ENCODE measurements around the gene XRCC5.
"Not testable (repeated sequence)": the region's sequence is repeated elsewhere in the genome, so short reads cannot be mapped to it uniquely, and the experiment has no call there.

Gene XRCC5

GRCh38 chr2:216206041-216206703, 97.0 kb downstream of the XRCC5 start:
- DNase-seq, result no peak

GRCh38 chr2:216206821-216207220, 97.7 kb downstream of the XRCC5 start:
- DNase-seq, result no peak

- not testable (repeated sequence) for DNase-seq
Observed at GRCh38 chr2:216208661-216209060, 99.5 kb downstream of the XRCC5 start.

DNA sequence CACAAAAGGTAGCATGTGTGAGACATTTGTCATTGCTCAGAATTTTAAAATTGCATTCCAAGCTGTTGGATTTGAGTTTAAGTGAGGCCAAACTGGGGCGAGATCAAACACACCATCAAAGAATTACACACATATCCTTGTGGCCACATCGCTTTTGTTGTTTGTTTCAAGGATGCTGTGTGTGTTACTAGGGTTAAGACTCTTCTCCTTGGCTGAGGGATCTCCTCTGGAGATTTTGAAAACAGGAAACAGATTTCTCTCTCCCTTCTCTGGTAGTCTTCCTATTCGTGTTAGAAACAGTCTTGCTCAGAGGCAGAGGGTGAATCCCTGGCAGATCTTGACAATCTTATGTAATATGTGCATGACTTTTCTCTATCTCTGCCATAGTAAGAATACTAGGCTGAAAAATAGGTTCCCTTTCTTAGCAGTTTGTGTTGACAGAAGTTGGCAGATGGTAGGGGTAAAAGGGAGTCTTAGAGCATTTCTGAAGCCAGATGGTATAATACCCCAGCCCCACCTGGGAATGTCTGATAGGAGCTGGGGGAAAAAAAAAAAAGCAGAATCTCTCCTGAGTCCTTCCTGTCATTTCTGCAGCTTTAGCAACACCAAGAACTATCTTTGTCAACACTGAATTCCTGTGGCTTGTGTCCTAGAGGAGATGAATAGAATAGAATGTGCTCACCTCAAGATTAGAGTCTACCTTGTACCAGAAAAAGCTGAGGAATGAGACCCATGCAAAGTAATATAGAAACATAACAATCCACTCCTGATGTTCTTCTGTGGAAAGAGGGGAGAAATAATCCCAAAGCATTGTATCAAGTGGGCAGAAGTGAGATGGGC, 101.8 kb downstream of the XRCC5 start:
- DNase-seq, result no peak

DNA sequence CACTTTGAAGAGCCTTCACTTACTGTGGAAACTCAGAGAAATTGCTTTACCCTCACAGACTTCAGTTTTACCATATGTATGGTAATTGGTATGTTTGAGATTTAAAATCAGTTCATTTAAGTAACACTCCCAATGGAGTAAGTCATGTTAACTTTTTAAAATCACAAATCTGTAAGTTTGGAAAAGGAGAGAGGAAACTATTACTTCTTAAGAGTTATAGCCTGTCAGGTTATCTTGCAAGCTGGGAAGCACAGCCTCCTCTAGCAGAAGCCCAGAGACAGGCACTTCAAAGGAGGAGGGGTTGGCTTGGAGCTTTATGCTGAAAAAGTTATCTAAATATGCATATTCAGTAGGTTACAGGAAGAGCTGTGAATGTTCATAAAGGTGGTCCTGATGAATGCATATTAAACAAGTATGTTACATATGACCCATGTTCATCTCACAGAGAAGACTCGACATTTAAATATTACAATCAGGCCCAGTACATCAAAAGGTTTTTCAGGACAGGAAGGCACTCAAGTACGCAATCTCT, 102.5 kb downstream of the XRCC5 start:
- no peak for DNase-seq

DNA sequence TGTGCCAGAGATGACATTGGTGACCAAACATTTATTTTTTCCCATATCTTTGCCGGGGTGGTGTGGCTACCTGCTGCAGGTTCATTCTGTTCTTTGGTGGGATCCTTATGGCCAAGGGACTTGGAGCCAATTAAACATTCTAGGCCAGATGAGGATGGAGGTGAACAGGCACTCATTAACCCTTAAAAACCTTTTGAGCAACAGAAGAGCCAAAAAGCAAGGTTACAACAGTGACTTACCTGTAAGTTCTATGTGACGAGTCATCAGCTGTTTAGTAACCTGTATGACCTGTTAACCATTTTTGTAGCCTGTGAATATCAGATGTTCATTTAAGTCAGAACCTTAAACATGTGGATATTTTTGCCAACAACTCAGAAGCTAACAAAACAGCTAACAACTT, 105.6 kb downstream of the XRCC5 start:
- DNase-seq, result no peak

GRCh38 chr2:216215658-216216390, 106.7 kb downstream of the XRCC5 start:
- peak; percentile 10 to 30 for DNase-seq

DNA sequence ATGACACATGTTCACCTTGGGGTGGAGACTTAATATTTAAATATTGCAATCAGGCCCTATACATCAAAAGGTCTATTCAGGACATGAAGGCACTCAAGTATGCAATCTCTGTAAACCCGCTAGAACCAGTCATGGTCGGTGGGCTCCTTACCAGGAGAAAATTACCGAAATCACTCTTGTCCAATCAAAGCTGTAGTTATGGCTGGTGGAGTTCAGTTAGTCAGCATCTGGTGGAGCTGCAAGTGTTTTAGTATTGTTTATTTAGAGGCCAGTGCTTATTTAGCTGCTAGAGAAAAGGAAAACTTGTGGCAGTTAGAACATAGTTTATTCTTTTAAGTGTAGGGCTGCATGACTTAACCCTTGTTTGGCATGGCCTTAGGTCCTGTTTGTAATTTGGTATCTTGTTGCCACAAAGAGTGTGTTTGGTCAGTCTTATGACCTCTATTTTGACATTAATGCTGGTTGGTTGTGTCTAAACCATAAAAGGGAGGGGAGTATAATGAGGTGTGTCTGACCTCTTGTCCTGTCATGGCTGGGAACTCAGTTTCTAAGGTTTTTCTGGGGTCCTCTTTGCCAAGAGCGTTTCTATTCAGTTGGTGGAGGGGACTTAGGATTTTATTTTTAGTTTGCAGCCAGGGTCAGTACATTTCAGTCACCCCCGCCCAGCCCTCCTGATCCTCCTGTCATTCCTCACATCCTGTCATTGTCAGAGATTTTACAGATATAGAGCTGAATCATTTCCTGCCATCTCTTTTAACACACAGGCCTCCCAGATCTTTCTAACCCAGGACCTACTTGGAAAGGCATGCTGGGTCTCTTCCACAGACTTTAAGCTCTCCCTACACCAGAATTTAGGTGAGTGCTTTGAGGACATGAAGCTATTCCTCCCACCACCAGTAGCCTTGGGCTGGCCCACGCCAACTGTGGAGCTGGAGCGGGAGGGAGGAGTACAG, 108.1 kb downstream of the XRCC5 start:
- no peak for DNase-seq

- DNase-seq, result no peak
Observed at GRCh38 chr2:216217904-216218260, 108.7 kb downstream of the XRCC5 start.

- no peak for DNase-seq
Observed at GRCh38 chr2:216219861-216220260, 110.7 kb downstream of the XRCC5 start.

DNA sequence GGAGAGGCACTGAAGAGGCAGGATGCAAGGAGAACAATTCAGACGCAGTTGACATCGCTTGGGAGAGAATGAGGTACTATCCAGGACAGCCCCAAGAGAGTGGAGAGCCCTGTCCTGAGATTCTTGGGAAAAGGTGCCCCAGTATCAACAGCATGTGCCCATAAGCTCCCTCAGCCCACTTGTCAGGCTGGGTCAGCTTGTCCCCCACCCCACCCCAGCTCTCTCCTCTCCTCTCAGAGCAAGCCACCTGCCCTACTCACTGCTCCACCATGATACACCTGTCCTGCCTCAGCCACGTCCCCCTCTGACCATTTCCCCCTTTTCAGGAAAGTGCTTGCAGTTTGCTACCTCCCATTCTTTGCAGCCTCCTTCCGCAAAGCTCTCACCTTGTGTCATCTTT, 111.8 kb downstream of the XRCC5 start:
- DNase-seq, result no peak

- no peak for DNase-seq
Observed at GRCh38 chr2:216221811-216222210, 112.7 kb downstream of the XRCC5 start.

DNA sequence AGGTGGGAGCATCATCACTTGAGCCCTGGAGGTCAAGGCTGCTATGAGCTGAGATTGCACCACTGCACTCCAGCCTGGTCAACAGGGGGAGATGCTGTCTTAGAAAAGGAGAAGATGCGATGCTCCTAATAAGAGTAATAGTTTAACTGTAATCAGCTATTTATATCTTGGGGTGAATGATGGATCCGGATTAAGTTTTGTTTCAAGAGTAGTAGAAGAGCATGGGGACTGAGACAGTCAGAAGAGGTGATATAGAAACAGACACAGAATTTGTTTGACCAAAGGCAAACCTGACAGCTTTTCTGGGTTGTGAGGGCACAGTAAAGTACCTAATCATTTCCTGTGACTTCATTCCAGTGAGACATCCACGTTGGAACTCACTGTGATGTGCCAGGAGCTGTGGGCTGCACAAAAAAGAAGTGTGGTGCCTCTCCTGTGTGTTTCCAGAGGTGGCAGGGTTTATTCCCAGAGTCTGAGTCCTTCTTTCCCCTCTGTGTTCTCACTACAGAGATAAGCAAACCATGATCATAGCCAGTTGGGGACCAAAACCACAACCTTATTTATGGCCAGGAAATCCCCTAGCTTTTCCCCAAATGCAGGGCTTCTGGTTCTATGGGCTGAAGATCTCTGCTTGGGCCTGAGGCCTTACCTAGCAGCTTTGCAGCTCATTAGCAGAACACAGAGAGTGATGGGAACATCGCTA, 113.7 kb downstream of the XRCC5 start:
- no peak for DNase-seq

DNA sequence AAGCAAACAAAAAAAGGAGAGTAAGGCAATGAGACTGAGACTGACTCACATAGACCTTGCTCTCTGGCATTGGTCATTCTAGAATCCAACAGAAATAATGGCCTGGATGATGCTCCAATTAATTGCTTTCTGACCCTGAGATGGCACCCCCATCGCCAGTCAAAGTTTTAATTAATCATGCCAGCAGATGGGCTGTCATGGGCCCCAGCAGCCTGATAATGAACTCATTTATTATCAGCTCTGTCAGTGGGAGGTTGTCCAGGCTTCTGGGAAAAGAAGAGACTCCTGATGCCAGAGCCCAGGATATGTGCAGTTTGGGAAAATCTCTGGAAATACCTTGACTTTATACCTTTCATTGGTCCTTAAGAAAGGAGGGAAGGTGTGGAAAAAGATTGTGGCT, 115.2 kb downstream of the XRCC5 start:
- DNase-seq, result no peak

DNA sequence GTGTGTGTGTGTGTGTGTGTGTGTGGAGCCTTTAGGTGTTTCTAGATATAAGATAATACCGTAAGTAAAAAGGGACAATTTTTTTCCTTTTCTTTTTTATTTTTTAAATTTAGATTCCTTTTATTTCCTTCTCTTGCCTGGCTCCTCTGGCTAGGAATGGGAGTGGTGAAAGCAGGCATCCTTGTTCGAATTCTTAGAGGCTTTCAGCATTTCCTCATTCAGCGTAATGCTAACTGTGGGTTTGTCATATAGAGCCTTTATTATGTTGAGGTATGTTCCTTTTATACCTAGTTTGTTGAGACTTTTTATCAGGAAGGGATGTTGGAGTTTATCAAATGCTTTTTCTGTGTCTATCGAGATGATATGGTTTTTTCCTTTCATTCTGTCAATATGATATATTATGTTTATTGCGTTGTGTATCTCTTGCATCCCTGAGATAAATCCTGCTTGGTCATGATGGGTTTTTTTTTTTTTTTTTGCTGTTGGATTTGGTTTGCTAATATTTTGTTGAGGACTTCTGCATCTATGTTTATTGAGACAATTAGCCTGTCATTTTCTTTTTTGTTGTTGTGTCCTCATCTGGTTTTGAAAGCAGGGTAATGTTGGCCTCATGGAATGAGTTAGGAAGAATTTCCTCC, 120.2 kb downstream of the XRCC5 start:
- DNase-seq, result no peak

DNA sequence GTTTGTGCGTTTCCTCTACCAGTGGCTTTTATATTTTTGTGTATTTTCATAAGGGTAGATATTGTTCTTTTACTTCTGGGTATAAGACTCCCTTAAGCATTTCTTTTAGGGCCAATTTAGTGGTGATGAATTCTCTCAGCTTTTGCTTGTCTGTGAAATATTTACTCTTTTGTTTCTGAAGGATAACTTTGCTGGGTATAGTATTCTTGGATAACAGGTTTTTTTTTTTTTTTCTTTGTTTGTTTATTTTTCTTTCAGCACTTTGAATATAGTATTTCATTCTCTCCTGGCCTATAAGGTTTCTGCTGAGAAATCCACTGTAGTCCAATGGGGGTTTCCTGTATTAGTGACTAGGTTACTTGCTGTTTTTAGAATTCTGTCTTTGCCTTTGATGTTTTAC, 122.7 kb downstream of the XRCC5 start:
- no peak for DNase-seq

- no peak for DNase-seq
Observed at GRCh38 chr2:216232721-216233120, 123.6 kb downstream of the XRCC5 start.

GRCh38 chr2:216233281-216233995, 124.3 kb downstream of the XRCC5 start:
- DNase-seq, result no peak

DNA sequence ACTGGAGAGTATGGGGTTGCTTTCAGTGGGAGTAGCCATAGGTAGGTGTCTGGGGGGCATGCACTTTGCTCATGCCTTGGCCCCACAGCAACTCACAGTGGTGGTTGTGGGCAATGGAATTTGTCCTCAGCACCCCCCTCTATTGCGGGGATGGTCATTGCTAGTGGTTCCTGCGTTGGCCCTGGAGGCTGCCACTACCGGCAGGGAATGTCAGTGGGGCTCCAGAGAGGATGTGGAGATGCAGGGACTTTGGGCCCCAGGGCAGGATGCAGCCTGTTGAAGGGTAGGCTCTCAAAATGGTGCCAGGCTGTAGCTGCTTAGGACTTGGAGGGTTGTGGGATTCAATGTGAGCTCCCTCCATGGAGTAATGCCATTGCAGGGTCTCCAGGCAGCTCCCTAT, 125.0 kb downstream of the XRCC5 start:
- DNase-seq, result no peak

DNA sequence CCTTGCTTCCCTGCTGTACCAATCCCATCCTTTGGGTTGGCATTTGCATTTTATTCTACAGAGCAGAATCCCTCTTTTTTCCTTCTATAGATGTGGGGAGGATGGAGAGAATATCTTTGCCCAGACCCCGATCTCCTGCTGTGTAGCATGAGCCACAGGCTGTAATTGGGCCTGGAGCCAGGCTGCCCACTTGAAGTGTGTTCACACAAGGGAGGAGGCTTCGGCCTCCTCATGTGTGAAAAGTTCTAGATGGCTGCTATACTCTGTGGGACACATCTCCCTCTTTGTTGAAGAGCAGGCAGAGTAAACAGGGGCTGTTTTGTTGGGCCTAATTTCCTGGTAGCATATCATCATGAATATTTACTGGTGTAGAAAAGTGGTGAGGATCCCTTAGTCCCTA, 126.3 kb downstream of the XRCC5 start:
- no peak for DNase-seq

DNA sequence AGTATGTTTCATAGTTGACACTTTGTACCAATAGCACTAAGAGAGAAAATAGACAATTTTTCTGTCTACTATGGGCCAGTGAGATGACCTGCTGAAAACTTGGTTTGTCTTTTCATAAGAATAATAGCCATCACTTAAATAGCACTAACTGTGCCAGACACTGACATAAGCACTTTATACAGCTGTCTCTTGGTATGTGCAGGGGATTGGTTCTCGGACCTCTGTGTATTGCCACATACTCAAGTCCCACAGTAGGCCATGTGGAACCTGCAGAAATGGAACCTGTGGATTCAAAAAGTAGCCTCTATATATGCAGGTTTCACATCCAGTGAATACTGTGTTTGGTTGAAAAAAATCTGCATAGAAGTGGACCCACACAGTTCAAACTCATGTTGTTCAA, 126.7 kb downstream of the XRCC5 start:
- no peak for DNase-seq
